ENCODE measurements around the gene TOMM7.

TOMM7 gene

DNA sequence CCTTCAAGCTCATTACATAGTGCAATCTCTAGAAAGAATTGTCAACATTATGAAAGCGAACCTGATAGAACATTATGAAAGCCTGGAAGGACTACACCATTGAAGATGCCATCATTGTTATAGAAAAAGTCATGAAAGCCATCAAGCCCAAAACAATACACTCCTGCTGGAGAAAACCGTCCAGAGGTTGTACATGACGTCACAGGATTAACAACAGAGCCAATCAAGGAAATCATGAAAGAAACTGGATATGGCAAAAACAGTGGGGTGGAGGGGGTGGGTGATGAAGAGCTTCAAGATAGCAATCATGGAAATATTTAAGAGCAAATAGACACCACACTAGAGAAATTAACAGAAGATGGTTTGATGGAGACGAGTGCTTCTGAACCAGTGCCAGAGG is 45.7 kb downstream of the TOMM7 start:
- Histone ChIP-seq H3K4me1 (ENCODE audit: control insufficient read depth, insufficient read depth, low read length, poor library complexity, severe bottlenecking) (no peaks in the 10 kb centered on the region), H3K36me3 (ENCODE audit: control insufficient read depth, insufficient read depth, low read length) (no peaks in the 10 kb centered on the region), H3K27ac (ENCODE audit: insufficient read depth, low read length, poor library complexity, severe bottlenecking) (no peak overlapping the region), H3K27me3 (replicated peaks; ENCODE audit: control insufficient read depth, insufficient read depth, low read length, poor library complexity, severe bottlenecking) (no peaks in the 10 kb centered on the region), H3K4me3 (ENCODE audit: insufficient read depth, low read depth, low read length, poor library complexity, severe bottlenecking) (no peak overlapping the region), H3K9me3 (ENCODE audit: control insufficient read depth, low read length) (no peaks in the 10 kb centered on the region)
- no peak for DNase-seq

DNA sequence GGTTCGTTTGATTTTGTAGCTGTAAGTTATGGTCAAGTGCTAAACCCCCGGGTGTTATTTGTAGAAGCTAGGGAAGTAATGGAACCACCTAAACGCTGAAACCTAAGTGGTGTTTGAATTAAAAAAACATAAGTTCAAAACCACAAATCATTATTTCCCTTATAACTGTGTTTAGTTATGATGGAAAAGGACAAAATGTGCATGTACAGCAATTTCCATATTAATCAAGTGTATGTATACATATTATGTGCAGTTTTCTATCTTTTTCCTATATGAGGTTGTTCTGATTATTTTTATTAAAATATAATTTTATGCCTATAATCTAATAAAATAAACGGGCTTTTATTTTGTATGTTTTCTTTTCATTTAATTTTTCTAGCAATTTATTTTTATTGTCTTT is 49.8 kb downstream of the TOMM7 start:
- H3K27me3 ChIP-seq (replicated peaks; ENCODE audit: control insufficient read depth, insufficient read depth, low read length, poor library complexity, severe bottlenecking): no peaks in the 10 kb centered on the region
- H3K9me3 ChIP-seq (ENCODE audit: control insufficient read depth, low read length): no peaks in the 10 kb centered on the region
- H3K4me1 ChIP-seq (ENCODE audit: control insufficient read depth, insufficient read depth, low read length, poor library complexity, severe bottlenecking): no peaks in the 10 kb centered on the region
- no peak overlapping the region for H3K27ac ChIP-seq (ENCODE audit: insufficient read depth, low read length, poor library complexity, severe bottlenecking)
- no peak overlapping the region for H3K4me3 ChIP-seq (ENCODE audit: insufficient read depth, low read depth, low read length, poor library complexity, severe bottlenecking)
- H3K36me3 ChIP-seq (ENCODE audit: control insufficient read depth, insufficient read depth, low read length): no peaks in the 10 kb centered on the region
- no peak for DNase-seq

DNA sequence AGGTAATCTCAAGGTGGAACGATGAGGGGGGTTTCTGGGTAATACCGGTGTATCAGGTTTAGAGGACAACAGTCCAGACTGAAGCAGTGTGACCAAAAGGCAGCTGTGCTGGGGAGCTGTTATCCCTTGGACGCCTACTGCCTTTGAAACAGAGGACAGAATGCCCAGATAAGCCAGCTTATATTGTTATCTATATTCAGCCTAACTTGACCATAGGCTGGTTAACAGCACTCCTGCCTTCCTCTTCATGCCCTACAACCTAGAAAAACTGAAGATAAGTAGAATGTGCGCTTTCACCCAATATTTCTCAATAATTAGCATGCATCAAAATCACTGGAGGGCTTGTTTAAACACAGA is 50.8 kb downstream of the TOMM7 start:
- DNase-seq: no peak
- no peaks in the 10 kb centered on the region for H3K9me3 ChIP-seq (ENCODE audit: control insufficient read depth, low read length)
- no peaks in the 10 kb centered on the region for H3K4me1 ChIP-seq (ENCODE audit: control insufficient read depth, insufficient read depth, low read length, poor library complexity, severe bottlenecking)
- no peak overlapping the region for H3K4me3 ChIP-seq (ENCODE audit: insufficient read depth, low read depth, low read length, poor library complexity, severe bottlenecking)
- H3K27me3 ChIP-seq (replicated peaks; ENCODE audit: control insufficient read depth, insufficient read depth, low read length, poor library complexity, severe bottlenecking): no peaks in the 10 kb centered on the region
- H3K27ac ChIP-seq (ENCODE audit: insufficient read depth, low read length, poor library complexity, severe bottlenecking): no peak overlapping the region
- H3K36me3 ChIP-seq (ENCODE audit: control insufficient read depth, insufficient read depth, low read length): no peaks in the 10 kb centered on the region

DNA sequence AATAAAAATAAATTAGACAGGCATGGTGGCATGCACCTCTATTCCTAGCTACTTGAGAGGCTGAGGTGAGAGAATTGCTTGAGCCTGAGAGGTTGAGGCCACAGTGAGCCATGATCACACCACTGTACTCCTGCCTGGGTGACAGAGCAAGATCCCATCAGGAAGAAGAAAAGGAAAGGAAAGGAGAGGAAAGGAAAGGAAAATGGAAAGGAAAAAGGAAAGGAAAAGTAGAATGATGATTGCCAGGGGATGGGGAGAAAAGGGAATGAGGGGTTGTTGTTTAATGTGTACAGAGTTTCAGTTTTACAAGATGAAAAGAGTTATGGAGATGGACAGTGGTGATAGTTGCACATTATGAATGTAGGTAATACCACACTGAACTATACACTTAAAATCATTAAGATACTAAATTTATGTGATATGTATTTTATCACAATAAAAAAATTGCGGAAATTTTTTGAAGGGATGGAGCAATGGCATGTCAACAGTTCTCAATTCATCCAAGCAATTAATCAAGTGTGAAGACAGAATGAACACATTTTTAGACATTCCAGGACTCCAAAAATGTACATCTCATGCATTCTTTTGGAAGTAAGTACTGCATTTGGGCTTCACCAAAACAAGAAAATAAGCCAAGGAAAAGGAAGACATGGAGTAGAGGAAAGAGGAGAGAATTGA is 51.3 kb downstream of the TOMM7 start:
- no peaks in the 10 kb centered on the region for H3K9me3 ChIP-seq (ENCODE audit: control insufficient read depth, low read length)
- no peaks in the 10 kb centered on the region for H3K27me3 ChIP-seq (replicated peaks; ENCODE audit: control insufficient read depth, insufficient read depth, low read length, poor library complexity, severe bottlenecking)
- DNase-seq: no peak
- H3K4me1 ChIP-seq (ENCODE audit: control insufficient read depth, insufficient read depth, low read length, poor library complexity, severe bottlenecking): no peaks in the 10 kb centered on the region
- H3K4me3 ChIP-seq (ENCODE audit: insufficient read depth, low read depth, low read length, poor library complexity, severe bottlenecking): no peak overlapping the region
- H3K27ac ChIP-seq (ENCODE audit: insufficient read depth, low read length, poor library complexity, severe bottlenecking): no peak overlapping the region
- H3K36me3 ChIP-seq (ENCODE audit: control insufficient read depth, insufficient read depth, low read length): no peaks in the 10 kb centered on the region

DNA sequence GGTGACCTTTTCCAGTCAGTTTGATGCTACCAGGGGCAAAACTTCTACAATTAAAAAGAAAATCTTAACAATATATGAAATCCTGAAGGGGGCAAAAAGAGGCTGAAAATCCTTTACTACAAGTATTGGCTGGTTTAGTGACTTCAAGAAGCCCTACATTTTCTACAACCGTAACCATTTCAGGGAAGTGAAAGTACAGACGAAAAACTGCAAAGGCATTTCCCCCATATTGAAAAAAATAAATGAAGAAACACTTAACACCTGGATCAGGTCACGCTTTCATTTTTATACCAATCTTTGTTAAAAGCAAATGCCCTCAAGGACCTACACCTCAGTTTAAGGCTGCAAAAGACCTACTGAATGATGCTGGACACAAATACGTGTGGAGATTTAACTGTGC is 57.0 kb downstream of the TOMM7 start:
- Histone ChIP-seq H3K4me3 (ENCODE audit: insufficient read depth, low read depth, low read length, poor library complexity, severe bottlenecking) (no peak overlapping the region), H3K9me3 (ENCODE audit: control insufficient read depth, low read length) (no peaks in the 10 kb centered on the region), H3K27me3 (replicated peaks; ENCODE audit: control insufficient read depth, insufficient read depth, low read length, poor library complexity, severe bottlenecking) (no peaks in the 10 kb centered on the region), H3K36me3 (ENCODE audit: control insufficient read depth, insufficient read depth, low read length) (no peaks in the 10 kb centered on the region), H3K4me1 (ENCODE audit: control insufficient read depth, insufficient read depth, low read length, poor library complexity, severe bottlenecking) (no peaks in the 10 kb centered on the region), H3K27ac (ENCODE audit: insufficient read depth, low read length, poor library complexity, severe bottlenecking) (no peak overlapping the region)
- DNase-seq: no peak

Data from effector memory CD4-positive, alpha-beta T cell (primary cell).